HG02870 (cell line): Measurements from ENCODE around the gene CD3G.
"Not testable (repeated sequence)": the region's sequence is repeated elsewhere in the genome, so short reads cannot be mapped to it uniquely, and the experiment has no call there.

ENCODE experiments used
- ATAC-seq: cut with Tn5 transposase; IDR thresholded peaks from one replicate; pipeline ENCODE4 v1.9.1; 2021; ENCODE audit warnings: mild to moderate bottlenecking, moderate library complexity; ENCODE audit not compliant: unreplicated experiment

Gene CD3G

DNA sequence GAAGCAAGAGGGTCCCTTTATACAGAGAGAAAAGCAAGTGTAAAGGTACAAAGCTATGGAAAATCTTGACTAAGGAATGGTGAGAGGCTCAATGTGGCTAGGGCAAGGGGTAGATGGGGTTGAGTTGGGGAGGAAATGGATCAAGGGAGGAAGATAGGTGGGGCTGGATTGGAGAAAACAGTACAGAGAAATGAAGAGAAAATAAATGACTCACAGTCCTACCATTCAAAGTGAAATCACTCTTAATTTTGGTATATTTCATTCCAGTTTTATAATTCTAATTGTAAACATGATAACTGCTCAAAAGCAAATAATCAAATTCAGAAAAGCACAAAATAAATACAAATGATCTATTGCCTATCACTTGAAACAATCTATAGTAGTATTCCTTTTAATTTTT lies 31.8 kb downstream of the CD3G start:
- no peak for ATAC-seq

DNA sequence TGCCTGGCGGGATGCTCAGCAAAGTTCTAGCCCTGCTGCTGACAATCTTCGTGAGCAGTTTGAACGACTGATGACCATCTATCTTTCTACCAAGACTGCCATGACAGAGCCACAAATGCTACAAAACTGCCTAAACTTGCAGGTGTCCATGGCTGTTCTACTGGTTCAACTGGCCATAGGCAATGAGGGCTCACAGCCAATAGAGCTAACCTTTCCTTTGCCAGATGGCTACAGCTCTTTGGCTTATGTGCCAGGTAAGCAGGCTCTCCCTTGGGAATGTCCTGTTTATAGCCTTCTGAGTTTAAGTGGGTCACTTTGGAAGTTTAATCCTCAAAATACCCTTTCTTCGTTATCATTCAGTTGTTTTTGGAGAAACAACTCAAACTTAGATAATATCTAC lies 35.4 kb downstream of the CD3G start:
- ATAC-seq = no peak

DNA sequence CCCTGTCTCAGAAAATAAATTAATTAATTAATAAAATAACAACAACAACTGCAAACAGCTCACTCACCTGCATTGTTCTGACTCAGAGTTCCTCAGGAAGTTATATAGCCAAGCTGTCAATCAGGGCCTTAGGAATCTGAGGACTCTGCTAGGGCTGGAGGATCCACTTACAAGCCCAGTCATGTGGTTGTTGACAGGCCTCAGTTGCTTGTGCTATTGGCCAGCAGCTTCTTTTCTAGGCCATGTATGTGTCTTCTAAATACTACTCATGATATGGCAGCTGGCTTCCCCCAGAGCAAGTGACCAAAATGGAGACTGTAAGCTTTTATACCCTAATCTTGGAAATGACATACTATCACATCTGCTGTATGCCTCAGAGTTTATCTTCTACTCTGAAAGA lies 36.4 kb downstream of the CD3G start:
- no peak for ATAC-seq

DNA sequence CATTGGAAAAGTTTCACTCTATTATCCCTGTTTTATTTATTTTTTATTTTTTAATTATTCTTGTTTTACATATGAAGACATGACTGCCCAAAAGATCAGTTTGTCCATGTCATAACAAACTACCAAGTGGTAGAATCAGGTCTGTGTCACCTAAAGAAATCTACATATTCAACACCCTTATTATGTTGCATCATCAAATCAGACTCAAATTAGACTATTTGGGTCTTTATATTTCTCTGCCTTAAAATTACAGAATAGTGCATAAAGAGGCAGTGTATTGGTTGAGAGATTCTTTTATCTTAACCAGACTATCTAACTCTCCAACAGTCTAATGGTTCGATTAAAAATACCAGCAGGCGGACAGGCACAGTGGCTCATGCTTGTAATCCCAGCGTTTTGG lies 38.8 kb downstream of the CD3G start:
- ATAC-seq = no peak

DNA sequence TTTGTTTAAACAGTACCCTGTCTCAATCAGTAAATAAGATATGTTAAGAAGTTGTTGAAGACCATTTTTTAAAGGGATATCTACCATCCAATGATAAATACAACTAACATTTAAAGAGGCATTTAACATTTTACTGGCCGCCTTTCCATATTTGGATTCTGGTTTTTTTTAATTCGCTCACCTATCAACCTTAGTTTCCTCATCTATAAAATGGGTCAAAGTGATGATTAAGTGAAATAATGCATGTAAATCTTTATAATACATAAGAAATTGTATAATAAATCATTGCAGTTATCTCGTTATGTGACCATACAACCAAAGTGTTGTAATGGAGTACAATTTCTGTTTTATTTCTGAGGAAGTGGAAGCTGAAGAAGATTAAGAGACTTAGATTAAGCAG lies 39.5 kb downstream of the CD3G start:
- no peak for ATAC-seq

DNA sequence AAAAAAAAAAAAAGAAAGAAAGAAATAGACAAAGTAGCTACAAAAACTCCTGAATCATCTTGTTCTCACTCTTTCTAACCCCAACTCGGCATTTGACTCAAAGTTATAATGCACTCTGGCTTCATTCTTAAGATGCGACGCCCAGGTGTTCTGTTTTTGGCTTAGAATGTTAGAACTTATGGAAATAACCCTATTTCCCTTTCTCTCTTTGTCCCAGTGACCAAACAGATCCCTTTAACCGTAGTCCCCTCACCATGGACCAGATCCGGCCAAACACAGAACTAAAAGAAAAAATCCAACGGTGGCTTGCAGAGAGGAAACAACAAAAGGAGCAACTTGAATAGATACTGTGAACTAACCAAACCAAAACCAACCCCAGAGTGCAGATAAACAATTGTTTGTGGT lies 52.0 kb downstream of the CD3G start:
- ATAC-seq = no peak

DNA sequence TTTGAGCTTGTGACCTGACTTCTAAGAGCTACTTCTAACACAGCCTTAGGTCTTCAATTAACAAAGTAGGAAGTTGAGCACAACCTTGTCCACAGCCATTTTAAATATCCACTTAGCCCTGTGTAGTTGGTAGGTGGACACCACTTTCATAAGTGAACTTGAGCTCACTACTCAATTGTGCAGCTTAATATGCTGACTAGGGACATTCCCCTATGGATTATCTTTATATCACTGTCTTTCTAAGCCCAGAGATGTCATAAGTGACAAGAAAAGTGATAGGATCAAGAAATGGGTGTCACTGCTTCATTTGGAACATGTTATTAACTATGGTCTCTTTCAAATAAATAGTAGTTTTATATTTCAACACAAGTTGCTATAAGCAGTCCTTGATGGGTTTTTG lies 53.3 kb downstream of the CD3G start:
- ATAC-seq = no peak

DNA sequence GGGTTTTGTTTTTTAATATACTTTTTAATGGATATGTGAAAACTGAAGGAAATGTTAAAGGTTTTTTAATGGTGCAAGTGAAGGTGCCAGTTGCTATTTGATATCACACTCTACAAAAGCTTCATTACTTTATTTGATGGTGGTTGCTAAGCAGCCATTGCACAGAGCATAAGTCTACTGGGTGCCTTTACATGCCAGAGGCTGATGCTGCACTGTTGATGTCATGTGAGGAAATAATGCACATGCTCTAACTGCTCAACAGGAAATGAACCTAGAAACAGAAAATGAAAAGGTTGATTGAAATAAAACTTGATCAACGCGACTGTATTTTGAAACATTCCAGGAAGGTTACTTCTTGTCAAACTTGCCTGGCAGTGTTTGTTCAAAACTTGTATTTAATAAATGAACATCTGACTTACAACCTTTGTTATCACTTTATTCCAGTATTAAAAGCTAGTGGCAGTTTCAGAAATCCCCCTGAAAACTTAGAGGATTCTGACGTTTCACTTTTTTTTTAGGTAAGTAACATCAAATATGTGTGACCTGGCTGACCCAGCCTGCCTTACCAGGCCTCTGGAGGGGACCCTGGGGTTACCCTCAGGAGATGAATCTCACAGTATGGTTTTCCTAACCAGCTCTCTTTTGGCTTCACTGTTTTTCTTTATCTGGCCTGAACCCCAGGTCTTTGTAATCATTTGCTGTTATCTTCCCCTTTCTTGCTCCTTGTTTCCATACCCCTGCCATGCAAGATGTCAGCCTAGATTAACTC lies 54.8 kb downstream of the CD3G start:
- ATAC-seq = no peak

DNA sequence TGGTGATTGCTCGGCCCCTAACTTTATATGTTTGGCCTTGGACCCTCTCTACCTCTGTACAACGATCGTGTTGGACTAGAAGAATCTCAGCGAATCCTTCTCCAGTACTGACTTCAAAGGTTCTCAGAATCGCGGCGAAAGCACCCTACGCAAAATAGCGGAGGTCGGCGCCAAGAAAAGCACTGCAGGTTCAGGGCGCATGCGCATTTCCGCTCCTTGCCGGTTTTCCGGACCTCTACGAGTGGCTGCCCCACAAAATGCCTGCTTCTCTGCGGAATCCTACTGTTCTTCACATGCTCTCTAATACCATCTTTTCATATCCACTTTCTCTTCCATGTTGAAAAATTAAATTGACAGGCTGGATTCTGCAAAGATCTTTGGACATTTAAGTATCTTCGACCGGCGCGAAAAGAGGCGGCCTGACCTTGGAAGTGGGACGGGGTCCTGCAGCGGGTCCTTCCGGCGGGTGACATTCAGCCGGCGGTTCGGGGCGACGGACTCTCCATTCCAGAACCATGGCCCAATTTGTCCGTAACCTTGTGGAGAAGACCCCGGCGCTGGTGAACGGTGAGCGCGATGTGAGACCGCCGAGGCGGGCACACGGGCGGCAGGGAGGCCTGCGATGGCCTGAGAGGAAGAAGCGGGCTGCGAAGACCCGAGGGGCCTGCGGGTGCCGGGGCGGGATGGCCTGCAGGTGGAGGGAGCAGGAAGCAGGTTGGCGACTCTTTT lies 57.2 kb downstream of the CD3G start, which contains the start of gene ATP5MG:
TSS of gene ATP5MG (plus strand) at position 456 of the 729 bp plus-strand sequence. CDS start at position 516, 60 bp downstream.
- ATAC-seq = no peak

DNA sequence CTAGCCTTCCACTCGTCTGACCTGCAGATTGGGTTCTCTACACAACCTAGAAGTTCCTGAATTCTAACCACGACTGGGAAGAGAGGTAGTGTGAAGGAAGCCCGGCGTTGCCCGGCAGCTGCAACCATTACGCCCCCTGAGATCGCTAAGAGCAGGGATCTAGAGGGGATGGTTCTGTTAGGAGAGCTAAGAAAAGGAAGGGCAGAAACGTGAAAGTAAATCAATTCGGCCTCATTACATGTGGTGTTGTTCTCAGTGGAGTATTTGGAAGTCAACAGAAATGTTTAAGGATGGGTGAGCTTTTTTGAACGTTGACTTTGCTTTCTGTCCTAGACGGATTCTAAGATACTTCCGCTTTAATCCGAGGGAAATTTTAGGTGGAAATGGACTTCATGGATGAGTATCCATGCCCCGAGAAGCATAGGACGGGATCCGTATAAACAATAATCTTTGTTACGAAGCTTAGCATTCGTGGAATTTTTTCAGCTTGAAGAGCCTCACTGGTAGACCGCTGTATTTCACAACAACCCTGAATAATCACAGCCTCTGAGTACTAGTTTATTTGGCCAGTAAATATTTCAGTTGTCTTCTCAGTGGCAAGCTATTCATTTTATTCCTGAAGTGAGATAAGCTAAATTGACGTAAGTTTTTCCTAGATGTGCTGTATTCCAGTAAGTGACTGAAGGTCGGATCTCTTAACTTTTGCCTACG lies 57.9 kb downstream of the CD3G start:
- ATAC-seq = no peak

DNA sequence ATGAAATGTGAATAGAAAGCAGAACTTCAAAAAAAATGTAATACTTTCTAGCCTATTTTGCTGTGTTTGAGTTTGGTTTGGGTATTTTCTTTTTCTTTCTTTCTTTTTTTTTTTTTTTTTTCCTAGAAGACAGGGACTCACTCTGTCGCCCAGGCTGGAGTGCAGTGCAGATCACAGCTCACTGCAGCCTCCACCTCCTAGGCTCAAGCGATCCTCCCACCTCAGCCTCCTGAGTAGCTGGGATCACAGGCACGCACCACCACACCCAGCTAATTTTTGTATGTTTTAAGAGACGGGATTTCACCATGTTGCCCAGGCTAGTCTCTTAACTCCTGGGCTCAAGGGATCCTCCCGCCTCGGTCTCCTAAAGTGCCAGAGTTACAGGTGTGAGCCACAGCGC lies 58.5 kb downstream of the CD3G start:
- not testable (repeated sequence) for ATAC-seq
